ENCODE results near the gene SLC2A5. TPM values are rescaled to one million over a fixed set of nuclear protein-coding genes. Genes with fewer than 3 reads are reported as not detected.

Gene SLC2A5
- polyA plus RNA-seq, 1 experiment: 0.21 TPM

DNA sequence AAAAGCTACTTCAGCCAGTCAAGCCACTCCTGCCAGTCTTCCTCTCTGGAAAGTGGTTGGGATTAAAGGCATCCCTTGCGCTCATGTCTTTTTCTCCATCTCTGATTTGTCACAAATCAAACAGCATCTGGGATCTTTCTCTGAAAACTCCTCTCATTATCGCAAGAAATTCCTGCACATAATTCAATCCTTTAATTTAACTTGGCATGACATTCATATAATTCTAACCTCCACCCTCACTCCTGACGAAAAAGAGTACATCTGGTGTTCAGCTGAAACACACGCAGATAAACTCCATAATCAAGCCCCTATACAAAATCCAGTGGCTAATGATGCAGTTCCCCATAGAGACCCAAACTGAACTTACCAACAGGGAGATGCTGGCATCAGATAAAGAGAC lies 19.4 kb upstream of the SLC2A5 start:
- no peak overlapping the region for H3K27ac ChIP-seq (ENCODE audit: low read depth, low read length)
- H3K4me3 ChIP-seq (ENCODE audit: low read depth, low read length): no peak overlapping the region
- POLR2A ChIA-PET: no interaction called here
- DNase-seq (ENCODE audit: low read depth, low spot score): no peak
- peaks cover 43% of the 10 kb centered on the region for H3K27me3 ChIP-seq (ENCODE audit: control insufficient read depth, insufficient read depth, low read length)
- TF ChIP-seq, protein P1, sequence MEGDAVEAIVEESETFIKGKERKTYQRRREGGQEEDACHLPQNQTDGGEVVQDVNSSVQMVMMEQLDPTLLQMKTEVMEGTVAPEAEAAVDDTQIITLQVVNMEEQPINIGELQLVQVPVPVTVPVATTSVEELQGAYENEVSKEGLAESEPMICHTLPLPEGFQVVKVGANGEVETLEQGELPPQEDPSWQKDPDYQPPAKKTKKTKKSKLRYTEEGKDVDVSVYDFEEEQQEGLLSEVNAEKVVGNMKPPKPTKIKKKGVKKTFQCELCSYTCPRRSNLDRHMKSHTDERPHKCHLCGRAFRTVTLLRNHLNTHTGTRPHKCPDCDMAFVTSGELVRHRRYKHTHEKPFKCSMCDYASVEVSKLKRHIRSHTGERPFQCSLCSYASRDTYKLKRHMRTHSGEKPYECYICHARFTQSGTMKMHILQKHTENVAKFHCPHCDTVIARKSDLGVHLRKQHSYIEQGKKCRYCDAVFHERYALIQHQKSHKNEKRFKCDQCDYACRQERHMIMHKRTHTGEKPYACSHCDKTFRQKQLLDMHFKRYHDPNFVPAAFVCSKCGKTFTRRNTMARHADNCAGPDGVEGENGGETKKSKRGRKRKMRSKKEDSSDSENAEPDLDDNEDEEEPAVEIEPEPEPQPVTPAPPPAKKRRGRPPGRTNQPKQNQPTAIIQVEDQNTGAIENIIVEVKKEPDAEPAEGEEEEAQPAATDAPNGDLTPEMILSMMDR (IDR thresholded peaks at IDR 0.05; ENCODE audit: low read depth, low read length): no peak
- CTCF ChIA-PET: no interaction called here
- H3K9me3 ChIP-seq (ENCODE audit: control insufficient read depth, insufficient read depth, low read length): peaks cover 9% of the 10 kb centered on the region

DNA sequence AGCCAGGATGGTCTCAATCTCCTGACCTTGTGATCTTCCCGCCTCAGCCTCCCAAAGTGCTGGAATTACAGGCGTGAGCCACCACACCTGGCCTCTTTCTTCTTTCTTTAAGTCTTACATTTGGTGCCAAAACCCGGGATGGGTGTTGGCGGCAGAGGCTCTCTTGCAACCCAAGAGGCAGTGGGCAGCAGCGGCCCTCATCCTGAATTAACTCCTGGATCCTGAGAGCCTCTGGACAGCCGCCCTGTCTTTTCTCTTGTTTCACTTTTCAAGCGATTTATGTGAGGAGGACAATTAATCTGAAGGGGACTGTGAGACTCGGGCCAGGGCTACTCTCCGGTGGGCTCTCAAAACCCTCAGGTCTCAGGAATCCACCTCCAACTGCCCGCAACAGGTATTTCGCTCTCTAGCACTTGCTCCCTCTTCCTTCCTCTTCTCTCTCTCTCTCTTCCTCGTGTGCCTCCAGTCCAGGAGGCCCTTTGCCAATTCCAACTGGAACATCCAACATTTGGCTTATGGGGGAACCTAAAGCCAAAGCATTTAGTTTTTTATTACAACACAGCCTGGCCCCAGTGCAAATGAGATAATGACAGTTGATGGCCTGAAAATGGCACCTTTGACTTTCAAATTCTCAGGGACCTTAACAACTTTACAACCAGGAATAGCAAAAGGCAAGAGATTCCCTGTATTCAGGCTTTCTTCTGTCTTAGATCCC lies 18.1 kb upstream of the SLC2A5 start:
- DNase-seq (ENCODE audit: low read depth, low spot score): no peak

DNA sequence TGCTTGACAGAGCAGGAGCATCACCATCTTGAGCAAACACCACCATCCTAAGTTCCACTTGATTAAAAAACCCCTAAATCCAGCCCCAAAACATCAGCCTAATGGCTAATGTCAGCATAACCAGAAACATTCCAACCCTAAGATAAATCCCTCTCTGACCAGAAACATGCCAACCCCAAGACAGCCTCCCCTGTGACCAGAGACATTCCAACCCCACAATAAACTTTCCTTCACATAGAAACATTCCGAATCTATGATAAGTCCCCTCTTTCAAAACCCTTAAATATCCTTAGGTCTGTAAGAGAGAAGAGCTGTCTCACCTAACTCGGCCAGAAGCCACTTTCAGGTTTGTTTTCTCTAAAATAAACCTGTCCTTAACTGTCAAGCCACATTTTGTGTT lies 17.4 kb upstream of the SLC2A5 start:
- POLR2A ChIA-PET: no interaction called here
- no peak for DNase-seq (ENCODE audit: low read depth, low spot score)
- Histone ChIP-seq H3K27me3 (ENCODE audit: control insufficient read depth, insufficient read depth, low read length) (peaks cover 27% of the 10 kb centered on the region), H3K9me3 (ENCODE audit: control insufficient read depth, insufficient read depth, low read length) (peaks cover 9% of the 10 kb centered on the region), H3K4me3 (ENCODE audit: low read depth, low read length) (no peak overlapping the region), H3K27ac (ENCODE audit: low read depth, low read length) (no peak overlapping the region)
- TF ChIP-seq, protein P1 (IDR thresholded peaks at IDR 0.05; ENCODE audit: low read depth, low read length): no peak
- CTCF ChIA-PET: interaction anchor here (0.6 kb wide), 1 partner anchor 287 kb away, joined by 3 read pairs; no protein-coding TSS in a partner anchor

More for the DNA sequence above, 18.1 kb upstream of the SLC2A5 start:
- ChIA-PET CTCF (interaction anchor here (0.6 kb wide), 1 partner anchor 288 kb away, joined by 3 read pairs; no protein-coding TSS in a partner anchor), POLR2A (no interaction called here)
- Histone ChIP-seq H3K27ac (ENCODE audit: low read depth, low read length) (no peak overlapping the region), H3K9me3 (ENCODE audit: control insufficient read depth, insufficient read depth, low read length) (peaks cover 9% of the 10 kb centered on the region), H3K27me3 (ENCODE audit: control insufficient read depth, insufficient read depth, low read length) (peaks cover 34% of the 10 kb centered on the region), H3K4me3 (ENCODE audit: low read depth, low read length) (no peak overlapping the region)
- TF ChIP-seq, protein P1 (IDR thresholded peaks at IDR 0.05; ENCODE audit: low read depth, low read length): no peak

DNA sequence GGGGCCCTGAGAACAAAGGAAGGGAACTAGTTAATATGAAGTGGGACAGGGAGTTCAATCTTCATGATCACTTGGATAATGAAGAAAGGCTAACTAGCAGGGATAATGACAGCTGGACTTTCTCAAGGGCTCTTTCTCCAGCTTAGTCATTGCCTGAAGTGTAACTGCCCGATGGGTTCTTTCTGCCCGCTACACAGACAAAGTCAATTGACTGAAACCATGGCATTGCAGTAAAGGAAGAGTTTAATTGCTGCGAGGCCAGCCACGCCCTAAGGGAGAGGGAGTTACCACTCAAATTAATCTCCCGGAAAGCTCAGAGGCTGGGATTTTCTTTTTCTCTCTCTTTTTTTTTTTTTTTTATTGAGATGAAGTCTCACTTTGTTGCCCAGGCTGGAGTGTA lies 16.6 kb upstream of the SLC2A5 start:
- TF ChIP-seq, protein P1 (IDR thresholded peaks at IDR 0.05; ENCODE audit: low read depth, low read length): no peak
- Histone ChIP-seq H3K27ac (ENCODE audit: low read depth, low read length) (no peak overlapping the region), H3K27me3 (ENCODE audit: control insufficient read depth, insufficient read depth, low read length) (peaks cover 20% of the 10 kb centered on the region), H3K9me3 (ENCODE audit: control insufficient read depth, insufficient read depth, low read length) (peaks cover 9% of the 10 kb centered on the region), H3K4me3 (ENCODE audit: low read depth, low read length) (no peak overlapping the region)
- CTCF ChIA-PET: interaction anchor here (1.3 kb wide), 1 partner anchor 27 kb away, joined by 3 read pairs; no protein-coding TSS in a partner anchor
- DNase-seq (ENCODE audit: low read depth, low spot score): no peak
- POLR2A ChIA-PET: no interaction called here

DNA sequence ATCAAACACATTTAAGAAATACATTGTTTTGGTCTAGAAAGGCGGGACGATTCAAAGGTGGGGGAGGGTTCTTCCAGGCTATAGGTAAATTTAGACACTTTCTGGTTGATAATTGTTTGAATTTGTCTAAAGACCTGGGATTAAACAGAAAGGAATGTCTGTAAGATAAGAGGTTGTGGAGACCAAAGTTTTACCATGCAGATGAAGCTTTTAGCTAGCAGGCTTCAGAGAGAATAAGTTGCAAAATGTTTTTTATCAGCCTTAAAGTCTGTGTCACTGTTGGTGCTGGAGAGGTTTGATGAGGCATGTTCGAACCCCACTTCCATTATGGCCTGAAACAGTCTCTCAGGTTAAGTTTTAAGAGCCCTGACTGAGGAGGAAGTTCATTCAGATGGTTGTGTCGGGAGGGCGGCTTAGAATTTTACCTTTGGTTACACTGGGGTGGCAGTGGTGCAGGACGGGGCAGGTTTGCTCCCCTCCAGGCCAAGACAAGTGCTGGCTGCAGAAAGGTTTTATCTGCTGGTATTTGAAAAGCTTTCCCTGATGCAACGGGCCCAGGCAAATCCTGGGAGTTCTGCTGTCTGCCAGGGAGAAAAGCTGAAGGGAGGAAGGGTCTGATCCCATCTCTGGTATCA lies 16.0 kb upstream of the SLC2A5 start:
- ChIA-PET POLR2A (no interaction called here), CTCF (interaction anchor here (1.3 kb wide), 1 partner anchor 27 kb away, joined by 3 read pairs; no protein-coding TSS in a partner anchor)
- Histone ChIP-seq H3K9me3 (ENCODE audit: control insufficient read depth, insufficient read depth, low read length) (peaks cover 9% of the 10 kb centered on the region), H3K27ac (ENCODE audit: low read depth, low read length) (no peak overlapping the region), H3K4me3 (ENCODE audit: low read depth, low read length) (no peak overlapping the region), H3K27me3 (ENCODE audit: control insufficient read depth, insufficient read depth, low read length) (peaks cover 20% of the 10 kb centered on the region)
- DNase-seq (ENCODE audit: low read depth, low spot score): no peak
- TF ChIP-seq, protein P1 (IDR thresholded peaks at IDR 0.05; ENCODE audit: low read depth, low read length): no peak
